Measurements from ENCODE around the gene SMG1.

The SMG1 gene

DNA sequence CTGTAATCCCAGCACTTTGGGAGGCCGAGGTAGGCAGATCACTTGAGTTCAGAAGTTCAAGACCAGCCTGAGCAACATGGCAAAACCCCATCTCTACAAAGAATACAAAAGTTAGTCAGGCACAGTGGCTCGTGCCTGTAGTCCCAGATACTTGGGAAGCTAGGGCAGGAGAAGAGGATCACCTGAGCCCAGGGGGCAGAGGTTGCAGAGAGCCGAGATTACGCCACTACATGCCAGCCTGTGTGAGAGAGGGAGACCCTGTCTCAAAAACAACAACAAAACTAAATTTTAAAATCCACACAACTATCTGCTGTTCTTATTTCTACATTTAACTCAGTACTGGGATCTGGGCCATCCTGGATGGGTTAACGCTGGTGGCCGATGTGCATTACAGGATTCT lies 83.6 kb downstream of the SMG1 start:
- DNase-seq, result no peak

DNA sequence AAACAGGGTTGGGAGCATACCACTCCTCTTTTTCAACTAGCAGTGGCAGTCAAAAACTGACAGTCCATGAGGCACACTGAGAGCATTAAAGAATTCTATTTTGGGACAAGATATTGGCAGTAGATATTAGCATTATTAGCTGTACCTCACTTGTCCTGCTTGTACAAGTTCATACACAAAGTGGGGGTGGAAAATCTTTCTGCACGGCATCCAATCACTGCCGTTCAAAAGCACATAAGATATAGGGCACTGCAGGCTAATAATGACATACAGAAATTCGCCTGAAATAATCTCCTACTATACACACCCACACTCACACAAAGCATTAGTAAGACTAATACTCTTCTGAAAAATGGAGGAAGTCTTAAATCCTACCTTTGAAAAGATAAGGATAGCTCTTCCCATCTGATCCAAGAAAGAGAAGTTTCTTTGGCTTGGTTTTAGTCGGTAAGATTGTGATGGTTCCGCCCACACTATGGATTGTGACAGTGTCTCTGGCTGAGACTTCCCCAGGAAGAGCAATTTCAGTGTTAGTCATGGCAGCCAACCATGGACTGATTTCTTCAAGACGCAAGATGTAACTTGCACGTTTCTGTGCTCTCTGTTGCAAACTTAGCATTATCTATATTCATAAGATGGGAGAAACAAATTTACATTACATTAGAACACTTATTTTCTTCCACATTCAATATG lies 84.2 kb downstream of the SMG1 start:
- no peak for DNase-seq

DNA sequence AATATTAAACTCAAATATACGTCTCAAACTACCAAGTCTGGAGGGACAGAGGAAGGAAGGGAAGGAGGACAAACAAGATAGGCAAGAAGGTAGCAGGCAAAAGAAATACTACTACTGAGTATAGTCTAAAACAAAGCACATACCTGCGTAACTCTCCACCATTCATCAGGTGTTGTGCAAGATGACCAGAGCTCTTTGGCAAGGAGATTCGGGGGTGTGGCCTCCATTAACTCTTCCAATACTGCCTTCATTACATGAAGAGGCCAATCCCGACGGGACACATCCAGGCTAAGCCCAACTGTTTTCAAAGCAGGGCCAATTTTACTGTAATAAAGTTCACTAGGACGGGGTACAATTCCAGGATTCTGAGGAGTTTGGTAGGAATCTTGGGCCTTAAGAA lies 86.7 kb downstream of the SMG1 start:
- DNase-seq, result no peak

DNA sequence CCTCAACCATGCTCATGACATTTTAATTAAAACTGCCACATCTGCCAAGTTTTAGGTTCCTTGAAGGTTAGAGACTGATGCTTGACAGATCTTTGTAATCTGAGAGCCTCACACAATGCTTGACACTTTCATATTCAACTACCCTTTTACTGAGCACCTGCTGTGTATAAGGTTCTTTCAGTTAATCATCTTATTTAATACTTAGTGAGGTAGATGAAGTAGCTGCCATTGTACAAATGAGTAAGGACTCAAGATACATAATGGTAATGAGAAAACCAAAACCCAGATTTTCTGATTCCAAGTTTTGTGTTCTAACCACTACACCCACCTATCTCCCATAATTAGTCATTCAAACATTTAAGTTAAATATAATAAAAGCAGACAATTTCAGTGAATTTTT lies 89.5 kb downstream of the SMG1 start:
- no peak for DNase-seq

DNA sequence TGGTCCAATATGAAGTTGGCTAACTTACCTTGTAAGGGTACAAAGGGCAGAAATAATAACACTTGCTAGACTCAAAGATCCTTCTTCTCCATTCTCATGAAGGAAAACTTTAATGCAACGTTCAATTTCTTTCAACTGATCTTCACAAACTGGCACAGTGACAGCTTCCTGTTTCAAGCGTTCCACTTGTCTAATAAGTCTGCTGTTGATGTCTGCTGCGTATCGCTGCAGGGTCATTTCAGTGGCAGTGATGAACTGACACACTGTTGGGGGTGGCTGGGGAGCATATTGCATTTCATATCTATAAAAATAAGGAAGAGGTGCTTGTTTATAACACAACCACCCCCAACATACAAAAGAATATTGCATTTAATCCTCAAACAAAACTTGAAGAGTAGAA lies 91.3 kb downstream of the SMG1 start:
- no peak for DNase-seq

DNA sequence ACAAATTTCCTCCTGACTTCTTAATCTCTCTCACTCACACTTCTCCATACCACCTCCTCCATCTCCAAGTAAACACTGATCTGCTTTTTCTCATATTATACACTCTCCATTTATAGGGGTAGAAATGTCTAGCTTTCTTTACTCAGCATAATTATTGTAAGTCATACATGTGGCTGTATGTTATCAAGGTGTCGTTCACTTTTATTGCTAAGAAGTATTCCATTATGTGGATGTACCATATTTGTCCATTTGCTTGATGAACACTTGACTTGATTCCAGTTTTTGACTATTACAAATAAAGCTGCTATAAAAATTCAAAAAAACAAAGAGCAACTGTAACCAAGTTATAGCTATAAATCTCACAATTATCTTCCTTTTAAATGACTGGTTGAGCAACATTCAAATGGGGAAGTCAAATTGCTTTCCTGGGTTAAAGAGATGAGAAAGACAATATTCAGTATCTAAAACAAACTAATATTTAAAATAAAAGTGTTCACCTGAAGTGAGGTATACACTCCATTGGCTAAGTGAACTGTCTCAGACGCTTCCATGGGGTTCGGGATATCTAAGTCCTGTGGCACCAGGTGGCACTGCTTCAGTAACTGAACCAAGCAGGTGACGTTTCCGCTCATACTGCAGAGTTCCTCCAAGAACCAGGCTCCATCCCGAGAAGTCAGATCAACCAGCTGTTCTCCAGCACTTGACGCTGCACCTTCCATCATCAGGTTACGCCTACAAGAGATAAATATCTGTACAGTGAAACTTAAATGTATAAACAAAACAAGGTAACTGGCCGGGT lies 92.3 kb downstream of the SMG1 start:
- no peak for DNase-seq

DNA sequence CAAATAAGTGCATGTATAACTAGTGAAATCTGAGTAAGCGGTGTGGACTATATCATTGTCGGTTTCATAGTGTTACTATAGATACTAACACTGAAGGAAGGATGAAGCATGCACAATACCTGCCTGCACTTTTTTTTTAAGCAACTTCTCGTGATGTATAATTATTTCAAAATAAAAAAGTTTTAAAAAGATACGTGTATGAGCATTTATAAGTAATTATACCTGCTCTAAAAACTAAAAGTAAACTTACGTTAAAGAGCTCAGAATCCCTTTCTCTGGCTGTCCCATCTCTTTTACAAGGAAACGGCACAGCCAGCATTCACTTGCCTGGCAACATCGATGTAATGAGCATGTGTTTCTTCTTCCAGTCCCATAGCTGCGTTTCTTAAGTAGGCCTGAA lies 93.6 kb downstream of the SMG1 start:
- DNase-seq, result no peak

DNA sequence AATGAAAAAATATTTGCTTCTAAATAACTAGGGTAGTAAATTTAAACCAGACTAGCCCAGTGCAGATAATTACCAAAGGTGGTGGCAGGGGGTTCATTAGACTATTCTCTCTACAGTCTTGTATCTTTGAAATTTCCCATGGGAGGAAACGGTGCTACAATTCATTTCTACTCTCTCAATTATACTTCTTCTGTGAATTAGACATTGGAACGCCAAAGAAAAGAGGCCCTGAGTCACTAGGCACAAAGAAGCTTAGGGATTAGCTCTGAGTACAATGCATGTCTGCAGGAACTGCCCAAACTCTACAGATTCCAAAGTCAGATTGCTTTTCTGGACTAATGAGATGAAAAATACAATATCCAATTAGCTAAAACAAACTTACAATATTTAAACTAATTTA lies 94.2 kb downstream of the SMG1 start:
- no peak for DNase-seq

DNA sequence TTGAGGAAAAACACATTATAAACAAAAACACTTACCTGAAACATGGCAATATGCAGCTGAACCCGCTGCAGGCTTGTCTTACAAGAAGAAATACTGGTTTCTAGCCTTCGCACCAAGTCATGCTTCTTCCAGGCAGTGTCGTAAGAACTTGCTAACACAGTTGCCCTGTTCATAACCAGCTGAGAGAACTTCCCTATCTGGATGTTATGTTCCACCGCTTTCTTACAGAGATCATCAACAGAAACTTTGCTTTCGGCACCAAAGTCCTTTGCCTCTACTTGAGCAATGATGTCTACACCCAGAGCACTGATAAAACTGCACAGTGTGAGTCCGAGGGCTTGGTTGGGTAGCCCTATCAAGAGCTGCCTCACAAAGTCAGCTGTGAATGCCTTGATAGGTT lies 97.0 kb downstream of the SMG1 start:
- DNase-seq, result no peak

DNA sequence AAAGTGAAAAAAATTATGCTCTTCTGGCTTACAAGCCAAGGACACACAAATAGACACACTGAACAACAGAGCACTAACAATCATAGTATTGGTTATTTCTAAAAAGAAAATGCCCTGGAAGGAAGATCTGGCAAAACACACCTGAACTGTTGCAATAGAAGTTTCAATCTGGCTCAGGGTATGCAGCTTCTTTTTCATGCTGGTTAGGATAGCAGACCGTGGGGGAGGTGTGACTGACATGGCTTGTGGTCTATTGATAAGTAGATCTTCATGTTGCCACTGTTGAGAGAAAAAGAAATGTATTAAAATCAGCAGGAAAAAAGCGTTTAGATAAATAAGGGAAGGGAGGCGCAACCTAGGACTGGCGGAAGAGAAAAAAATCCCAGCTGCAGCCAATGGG lies 98.3 kb downstream of the SMG1 start:
- DNase-seq, result no peak

DNA sequence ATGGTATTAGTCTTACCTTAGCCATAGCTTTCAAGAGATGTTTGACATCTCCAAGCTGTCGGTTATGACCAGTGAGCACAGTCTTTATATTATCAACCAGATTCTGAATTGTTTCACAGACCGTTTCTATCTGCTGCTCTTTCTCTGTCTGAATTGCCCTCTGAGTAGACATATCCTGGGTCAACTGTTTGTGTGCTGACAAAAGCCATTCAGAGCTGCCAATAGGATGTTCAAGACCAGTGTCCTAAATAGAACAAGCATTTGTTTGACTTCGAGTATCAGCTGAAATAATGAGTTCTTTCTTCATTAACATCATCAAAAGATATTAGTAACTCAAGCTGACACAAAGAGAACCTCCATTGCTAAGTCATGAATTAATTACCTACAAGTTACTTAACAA lies 109.9 kb downstream of the SMG1 start:
- DNase-seq, result no peak

DNA sequence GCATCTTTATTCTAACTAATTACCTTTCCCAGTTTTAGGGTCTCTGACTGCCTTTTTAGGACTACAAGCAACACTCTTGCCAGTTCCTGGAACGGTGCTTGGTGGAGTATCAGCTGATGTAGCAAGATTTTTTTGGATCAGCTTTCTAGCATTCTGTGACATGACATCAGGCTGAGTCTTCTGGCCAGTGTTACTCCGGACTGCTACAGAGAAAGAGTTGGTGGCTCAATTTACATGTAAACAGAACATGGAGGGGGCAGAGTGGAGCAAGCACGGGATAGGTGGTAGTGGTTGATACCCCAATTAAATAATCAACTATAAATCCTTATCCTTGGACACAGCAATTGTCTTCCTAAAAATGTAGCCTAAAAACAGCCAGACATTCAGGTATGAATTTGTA lies 114.3 kb downstream of the SMG1 start:
- DNase-seq, result no peak

DNA sequence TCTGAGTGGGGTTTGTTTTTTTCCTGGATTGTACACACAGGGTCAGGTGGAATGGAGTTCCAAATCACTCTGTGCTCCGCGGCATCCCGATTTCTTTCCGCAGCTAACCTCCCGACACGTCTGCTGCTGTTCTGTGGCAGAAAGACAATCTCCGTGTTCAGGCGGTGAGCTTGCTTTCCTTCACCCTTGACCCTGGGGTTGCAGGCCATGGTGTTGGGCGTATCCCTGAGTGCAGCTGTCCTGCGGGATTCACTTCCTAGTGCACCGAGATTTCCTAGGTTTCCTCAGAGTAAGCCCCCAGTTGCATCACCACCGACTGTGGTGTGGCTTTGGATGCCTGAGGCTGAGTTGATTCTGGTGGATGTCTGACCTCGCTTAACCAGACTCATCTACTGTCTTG lies 117.0 kb downstream of the SMG1 start:
- no peak for DNase-seq

DNA sequence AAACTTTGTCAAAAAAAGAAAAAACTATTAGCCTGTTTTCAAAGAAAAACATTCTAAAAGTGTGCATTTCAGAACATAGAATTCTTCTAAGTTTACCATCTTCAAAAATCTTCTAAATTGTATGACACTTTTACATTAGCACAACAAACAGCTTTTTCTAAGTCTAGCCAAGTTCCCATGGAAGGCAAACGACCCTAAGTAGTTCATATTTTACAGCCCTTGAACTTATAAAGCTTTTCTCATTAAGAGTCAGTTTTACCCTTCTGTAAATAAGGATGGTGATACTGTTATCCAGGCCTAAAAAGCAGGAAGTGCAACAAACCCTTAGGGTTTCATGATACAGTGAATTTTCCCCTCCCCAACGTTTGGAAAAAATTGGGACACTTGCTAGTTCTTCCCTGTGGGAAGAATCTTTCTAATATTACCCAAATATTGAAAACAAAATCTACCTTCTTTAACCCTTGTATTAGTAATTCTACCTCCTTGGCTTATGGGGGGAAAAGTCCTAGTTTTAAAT lies 120.9 kb downstream of the SMG1 start:
- no peak for DNase-seq

DNA sequence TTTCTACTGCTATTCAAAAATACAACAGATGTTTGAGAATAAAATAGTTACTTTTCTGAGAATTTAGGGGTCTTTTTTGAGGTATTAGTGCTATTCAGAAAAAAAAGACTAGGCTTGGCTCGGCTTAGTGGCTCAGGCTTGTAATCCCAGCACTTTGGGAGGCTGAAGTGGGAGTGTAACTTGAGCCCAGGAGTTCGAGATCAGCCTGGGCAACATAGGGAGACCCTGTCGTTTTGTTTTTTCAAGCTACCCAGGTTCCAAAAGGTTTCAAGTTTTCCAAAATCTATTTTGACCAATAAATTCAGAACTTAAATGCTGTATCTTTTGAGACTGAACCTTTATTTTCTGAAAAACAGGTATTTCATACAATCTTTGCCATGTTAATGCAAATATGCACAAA lies 121.7 kb downstream of the SMG1 start:
- no peak for DNase-seq

DNA sequence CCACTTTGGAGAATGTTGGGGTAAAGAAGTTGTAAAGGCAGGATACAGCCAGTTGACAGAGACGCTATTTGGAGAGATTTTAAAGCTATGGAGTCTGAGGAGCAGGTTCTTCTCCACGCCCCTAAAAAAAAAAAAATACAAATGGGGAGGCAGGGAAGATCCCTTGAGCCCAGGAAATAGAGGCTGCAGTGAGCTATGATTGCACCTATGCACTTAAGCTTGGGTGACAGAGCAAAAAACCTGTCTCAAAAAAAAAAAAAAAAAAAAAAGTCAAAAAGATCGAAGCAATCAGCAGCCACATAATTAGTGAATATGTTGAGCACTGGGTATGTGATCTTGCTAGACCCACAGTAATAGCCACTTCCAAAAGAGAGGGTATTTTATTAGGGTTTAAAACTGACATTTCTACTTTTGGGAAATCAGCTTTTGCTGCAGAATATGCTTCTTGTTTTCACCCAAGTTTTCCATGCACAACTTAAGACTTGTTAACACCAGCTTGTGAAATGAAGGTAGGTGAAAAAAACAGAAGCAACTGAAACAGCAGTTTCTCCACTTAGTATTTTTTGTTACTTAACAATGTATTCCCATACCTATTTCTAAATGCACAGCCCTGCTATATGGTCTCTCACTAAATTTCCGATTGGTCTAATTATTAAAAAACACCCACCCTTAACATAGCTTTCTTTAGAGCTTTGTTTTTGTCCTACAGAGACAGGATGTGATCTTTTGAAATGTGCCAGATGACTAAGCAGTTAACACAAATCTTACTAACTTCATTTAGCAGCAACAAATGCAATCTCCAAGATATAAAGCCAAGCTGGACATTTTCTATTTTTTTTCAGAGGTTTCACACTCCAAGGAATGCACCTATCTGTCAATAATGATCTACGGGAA lies 122.4 kb downstream of the SMG1 start:
- no peak for DNase-seq

DNA sequence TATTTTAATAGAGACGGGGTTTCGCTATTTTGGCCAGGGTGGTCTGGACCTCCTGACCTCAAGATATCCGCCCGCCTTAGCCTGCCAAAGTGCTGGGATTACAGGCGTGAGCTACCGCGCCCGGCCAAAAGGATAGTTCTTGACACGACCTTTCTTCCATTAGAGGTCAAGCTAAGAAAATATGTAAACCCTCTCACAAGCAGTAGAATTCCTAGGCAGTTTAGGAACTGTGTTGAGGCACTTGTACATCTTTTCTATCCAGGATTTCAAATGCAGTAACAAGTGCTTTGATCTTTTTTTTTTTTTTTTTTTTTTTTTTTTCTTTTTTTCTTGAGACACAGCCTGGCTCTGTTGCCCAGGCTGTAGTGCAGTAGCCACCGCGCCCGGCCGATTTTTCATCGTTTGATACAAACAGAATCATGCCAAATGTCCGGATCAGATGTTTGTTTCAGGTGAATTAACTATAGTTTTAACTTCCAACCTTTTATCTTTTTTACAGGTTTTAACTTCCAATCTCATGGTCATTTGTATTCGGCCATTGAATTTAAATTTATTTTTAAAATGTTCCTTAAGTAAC lies 123.4 kb downstream of the SMG1 start:
- DNase-seq, result no peak

DNA sequence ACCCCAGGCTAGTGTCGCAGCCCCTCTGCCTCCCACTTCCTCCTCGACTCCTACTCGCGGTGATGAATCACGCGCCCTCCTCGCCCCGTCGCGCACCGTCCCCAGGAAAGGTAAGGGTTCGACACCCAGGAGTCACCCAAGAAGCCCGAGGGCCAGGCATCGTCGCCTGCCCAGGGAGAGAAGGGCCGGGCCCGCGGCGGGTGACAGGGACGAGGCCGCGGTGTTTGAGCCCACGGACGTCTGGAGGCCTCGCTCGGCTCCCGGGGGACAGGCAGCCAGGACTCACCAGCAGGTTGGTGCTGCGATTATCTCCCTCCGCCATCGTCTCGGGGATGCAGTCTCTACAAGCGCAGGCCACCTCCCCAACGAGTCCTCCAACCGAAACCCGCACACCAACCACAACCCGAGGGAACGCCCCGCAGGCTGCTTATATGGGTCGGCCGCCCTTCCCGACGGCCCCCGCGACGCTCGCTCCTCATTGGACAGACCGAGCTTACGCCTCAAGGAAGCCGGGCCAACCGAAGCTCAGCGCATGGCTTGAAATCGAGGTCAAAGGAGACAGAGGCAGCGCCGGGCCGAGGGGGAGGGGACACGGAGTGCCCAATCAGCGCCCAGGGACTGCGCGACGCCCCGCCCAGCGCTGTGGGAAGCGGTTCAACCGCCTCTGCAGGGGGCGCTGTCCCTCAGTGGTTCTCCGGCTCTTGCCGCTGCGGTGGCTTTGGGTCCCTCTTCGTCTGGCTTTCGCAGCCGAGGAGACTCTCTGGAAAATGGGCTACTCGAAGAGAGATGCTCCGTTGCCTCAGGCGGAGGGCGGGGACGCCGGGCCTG lies 124.8 kb downstream of the SMG1 start, which contains the start of gene ARL6IP1:
TSS of gene ARL6IP1 (minus strand) at position 405 of the 828 bp plus-strand sequence. CDS start at position 322, 83 bp downstream.
- peak; percentile 99 for DNase-seq

DNA sequence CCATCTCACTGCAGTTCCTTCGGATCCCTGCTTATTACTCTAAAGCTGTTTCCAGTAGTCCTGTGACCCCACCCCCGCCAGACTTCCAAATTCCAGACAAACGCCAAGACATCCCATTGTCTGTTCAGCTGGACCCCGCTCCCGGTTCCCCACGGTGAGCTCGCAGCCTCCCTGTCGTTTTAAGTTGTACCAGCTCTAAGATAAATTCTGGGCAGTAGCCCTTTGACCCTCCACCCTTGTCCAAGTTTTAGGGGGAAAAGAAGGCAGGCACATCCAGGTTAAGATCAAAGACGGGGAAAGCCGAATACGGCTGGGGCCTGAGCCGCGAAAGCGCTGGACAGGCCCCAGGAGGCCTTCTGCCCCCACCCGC lies 125.4 kb downstream of the SMG1 start:
- DNase-seq, result peak; percentile 45

DNA sequence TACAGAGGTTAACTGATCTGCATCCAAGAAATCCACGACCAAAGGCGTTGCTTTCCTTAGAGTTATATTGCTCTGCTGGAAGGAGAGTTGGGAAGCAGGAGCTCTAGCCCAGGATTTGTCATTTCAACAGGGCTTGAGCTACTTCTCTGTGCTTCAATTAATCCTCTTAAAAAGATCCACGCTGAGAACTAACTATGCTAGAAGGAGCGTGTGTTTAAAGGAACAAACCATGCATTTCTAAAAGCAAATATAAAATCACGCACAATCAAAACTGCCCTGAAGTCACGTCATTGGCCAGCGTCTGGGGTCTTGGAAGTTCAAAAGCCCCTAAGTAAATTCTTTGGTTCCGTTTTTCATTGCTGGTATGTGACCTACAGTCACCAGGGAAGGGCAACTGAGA lies 125.9 kb downstream of the SMG1 start:
- no peak for DNase-seq

DNA sequence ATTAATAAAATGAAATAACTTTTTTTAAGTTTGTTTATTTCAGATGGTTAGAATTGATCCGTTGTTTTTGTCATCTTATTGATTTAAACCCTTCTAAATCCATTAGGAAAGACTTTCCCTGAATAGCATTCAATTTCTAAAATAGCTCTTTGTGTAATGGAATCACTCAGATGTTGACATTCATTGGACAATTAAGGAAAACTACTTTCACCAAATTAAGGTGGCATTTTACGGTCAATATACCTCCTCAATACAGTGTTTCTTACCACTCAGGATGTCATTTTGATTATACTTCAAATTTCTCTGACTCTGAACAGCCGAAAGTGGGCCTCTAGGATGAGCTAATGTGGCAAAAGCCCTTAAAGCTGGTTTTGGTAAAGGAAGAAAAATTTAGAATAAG lies 126.7 kb downstream of the SMG1 start:
- DNase-seq, result no peak

DNA sequence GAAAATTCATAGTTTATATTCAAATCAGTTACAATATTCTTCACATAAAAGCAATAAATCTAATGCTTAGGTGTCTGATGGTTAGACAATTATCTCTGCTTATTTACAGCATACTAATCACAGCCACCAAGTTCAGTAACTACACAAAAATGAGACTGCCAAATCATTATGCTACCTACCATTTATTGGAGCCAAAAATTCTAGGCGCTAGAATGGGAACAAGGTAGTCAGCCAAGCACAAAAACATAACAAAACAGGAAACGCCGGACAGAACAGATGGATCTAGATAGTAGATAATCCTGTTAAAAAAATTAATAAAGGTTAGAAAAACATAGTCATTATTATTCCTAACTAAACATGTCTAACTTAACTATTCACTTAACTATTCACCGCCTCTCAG lies 128.5 kb downstream of the SMG1 start:
- DNase-seq, result no peak
